Esophagus squamous epithelium (tissue), 5 donors: ENCODE results near the gene SHKBP1. TPM values are rescaled to one million over a fixed set of nuclear protein-coding genes. Genes with fewer than 3 reads are reported as not detected.

Experiments
- DNase-seq: peaks from one replicate; lab custom pipeline; 2025; lab: John Stamatoyannopoulos, UW
- H3K27ac ChIP-seq, 4 donors: fragments of 200-600 bp; sonication (generic); one replicate each; pipeline ENCODE4 v1.5.1; 2016 to 2019; ENCODE audit warnings: mild to moderate bottlenecking in 1 of 4
- H3K27me3 ChIP-seq, 4 donors: fragments of 200-600 bp; sonication (generic); 1 replicate in 3 of 4; 2 replicates in 1 of 4; pipeline versions ENCODE4 v1.5.1 to v1.6.0; 2017 to 2021; ENCODE audit warnings: antibody characterized with exemption in 1 of 4
- H3K36me3 ChIP-seq, 3 donors: fragments of 200-600 bp; sonication (generic); one replicate each; pipeline ENCODE4 v1.5.1; 2016 to 2019
- H3K4me1 ChIP-seq, 3 donors: fragments of 200-600 bp; sonication (generic); one replicate each; pipeline ENCODE4 v1.5.1; 2017 to 2019
- H3K4me3 ChIP-seq, 4 donors: fragments of 200-600 bp; sonication (generic); 1 replicate in 3 of 4; 2 replicates in 1 of 4; pipeline ENCODE4 v1.5.1; 2016 to 2019; ENCODE audit warnings: mild to moderate bottlenecking in 2 of 4, moderate library complexity in 1 of 4
- H3K9me3 ChIP-seq, 3 donors: fragments of 200-600 bp; sonication (generic); one replicate each; pipeline ENCODE4 v1.5.1; 2016 to 2019
- POLR2A ChIP-seq, 4 donors: fragments of 450-650 bp; IDR thresholded peaks; one replicate each; pipeline ENCODE4 v1.6.1; 2017; ENCODE audit warnings: antibody characterized with exemption in 4 of 4, mild to moderate bottlenecking in 4 of 4, moderate library complexity in 3 of 4
- WGBS, 2 donors: methylation state at CpG; one replicate each; pipeline ENCODE4 v1.1.5; 2018; 5-methylcytosine and 5-hydroxymethylcytosine counted together
- intact Hi-C: fragments of 100-400 bp; cut with DNase I; formaldehyde crosslinking; loops from one replicate; pipeline ENCODE4 v1.15.0; 2022
- total RNA-seq, 4 donors: library from RNA; depleted of rRNA; stranded (reverse); fragments of >200 nt; gene quantifications; one replicate each; pipeline ENCODE4 v1.1.0, GENCODE V29; 2016
- TF ChIP-seq, protein P1 (sequence below), 6 experiments: fragments of 450-650 bp in 4 of 6; fragments of 200-600 bp in 2 of 6; sonication (generic) in 2 of 6; IDR thresholded peaks; one replicate each; pipeline ENCODE4 v1.5.1; 2016 to 2019; ENCODE audit warnings: antibody characterized with exemption in 6 of 6, mild to moderate bottlenecking in 4 of 6, moderate library complexity in 4 of 6
- donor health status: DM: yes; HTN: yes; CAD: no.

SHKBP1 gene
- total RNA-seq, 4 donors from 2014 or later, result 42.3 to 77.9 (median 49.8) TPM

DNA sequence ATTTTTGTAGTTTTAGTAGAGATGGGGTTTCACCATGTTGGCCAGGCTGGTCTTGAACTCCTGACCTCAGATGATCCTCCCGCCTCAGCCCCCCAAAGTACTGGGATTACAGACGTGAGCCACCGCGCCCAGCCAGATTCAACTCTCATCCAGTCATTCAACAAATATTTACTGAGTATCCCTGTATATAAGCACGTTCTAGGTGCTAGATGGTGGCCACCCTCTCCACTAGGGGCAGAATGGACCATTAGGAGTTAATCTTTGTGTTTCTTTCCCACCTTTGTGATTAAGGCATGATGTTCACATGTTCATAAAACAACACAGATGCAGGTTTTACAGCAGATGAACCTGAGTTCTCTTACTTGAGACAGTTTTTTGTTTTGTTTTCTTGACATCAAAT, 7.3 kb downstream of the SHKBP1 start:
- Histone ChIP-seq H3K27me3 (no peaks in the 10 kb centered on the region), H3K4me3 (no peak overlapping the region), H3K4me1 (no peaks in the 10 kb centered on the region), H3K36me3 (peaks cover 6 to 98% (median 28%) of the 10 kb centered on the region in 3 donors), H3K9me3 (no peaks in the 10 kb centered on the region), H3K27ac (no peak overlapping the region)
- intact Hi-C loops, result no loop called here
- DNase-seq, result no peak
- no peak for TF ChIP-seq POLR2A (IDR thresholded peaks at IDR 0.05)
- TF ChIP-seq, protein P1, sequence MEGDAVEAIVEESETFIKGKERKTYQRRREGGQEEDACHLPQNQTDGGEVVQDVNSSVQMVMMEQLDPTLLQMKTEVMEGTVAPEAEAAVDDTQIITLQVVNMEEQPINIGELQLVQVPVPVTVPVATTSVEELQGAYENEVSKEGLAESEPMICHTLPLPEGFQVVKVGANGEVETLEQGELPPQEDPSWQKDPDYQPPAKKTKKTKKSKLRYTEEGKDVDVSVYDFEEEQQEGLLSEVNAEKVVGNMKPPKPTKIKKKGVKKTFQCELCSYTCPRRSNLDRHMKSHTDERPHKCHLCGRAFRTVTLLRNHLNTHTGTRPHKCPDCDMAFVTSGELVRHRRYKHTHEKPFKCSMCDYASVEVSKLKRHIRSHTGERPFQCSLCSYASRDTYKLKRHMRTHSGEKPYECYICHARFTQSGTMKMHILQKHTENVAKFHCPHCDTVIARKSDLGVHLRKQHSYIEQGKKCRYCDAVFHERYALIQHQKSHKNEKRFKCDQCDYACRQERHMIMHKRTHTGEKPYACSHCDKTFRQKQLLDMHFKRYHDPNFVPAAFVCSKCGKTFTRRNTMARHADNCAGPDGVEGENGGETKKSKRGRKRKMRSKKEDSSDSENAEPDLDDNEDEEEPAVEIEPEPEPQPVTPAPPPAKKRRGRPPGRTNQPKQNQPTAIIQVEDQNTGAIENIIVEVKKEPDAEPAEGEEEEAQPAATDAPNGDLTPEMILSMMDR (IDR thresholded peaks at IDR 0.05), result peak in 1 of 6 experiments; percentile 38
- 73 to 91% methylated on average over 5 of the region's 5 CpGs for WGBS, 2 donors

DNA sequence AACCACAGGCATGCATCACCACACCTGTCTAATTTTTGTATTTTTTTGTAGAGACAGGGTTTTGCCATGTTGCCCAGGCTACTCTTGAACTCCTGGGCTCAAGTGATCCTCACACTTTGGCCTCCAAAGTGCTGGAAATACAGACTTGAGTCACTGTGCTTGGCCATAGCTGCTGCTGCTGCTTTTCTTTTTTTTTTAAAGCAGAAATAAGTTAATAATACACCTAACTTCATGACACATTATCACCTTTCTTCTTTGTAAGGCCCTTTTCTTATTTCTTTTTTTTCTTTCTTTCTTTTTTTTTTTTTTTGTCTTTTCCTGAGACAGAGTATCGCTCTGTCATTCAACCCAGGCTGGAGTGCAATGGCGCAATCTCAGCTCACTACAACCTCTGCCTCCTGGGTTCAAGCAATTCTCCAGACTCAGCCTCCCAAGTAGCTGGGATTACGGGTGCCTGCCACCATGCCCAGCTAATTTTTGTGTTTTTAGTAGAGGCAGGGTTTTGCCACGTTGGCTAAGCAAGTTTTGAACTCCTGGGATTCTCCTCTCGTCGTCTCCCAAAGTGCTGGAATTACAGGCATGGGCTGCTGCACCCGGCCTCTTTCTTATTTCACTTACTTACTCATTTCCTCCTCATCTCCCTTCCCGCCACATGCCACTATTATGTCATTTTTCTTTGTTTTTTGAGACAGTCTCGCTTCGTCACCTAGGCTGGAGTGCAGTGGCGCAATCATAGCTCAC, 8.7 kb downstream of the SHKBP1 start:
- Histone ChIP-seq H3K4me3 (no peak overlapping the region), H3K9me3 (no peaks in the 10 kb centered on the region), H3K4me1 (no peaks in the 10 kb centered on the region), H3K36me3 (peaks cover 3 to 89% (median 24%) of the 10 kb centered on the region in 3 donors), H3K27me3 (no peaks in the 10 kb centered on the region), H3K27ac (no peak overlapping the region)
- intact Hi-C loops, result no loop called here
- TF ChIP-seq, protein P1 (IDR thresholded peaks at IDR 0.05), result no peak
- no peak for TF ChIP-seq POLR2A (IDR thresholded peaks at IDR 0.05)
- WGBS, 2 donors, result 71 to 72% methylated on average over 11 of the region's 11 CpGs
- no peak for DNase-seq

DNA sequence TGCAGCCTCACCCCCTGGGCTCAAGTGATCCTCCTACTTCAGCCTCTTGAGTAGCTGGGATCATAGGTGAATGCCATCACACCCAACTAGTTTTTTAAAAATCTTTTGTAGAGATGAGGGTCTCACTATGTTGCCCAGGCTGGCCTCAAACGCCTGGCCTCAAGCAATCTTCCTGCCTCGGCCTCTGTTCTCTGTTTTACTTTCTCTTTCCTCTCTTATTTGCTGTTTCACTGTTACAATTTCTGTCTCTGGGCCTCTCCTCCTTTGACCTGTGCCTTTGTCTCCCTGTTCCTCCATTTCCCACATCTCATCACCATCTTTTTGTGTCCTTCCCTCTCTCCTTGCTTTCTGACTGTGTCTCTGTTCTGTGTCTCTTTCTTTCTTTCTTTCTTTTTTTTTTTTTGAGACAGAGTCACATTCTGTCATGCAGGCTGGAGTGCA, 9.3 kb downstream of the SHKBP1 start:
- Histone ChIP-seq H3K4me3 (no peak overlapping the region), H3K27me3 (no peaks in the 10 kb centered on the region), H3K4me1 (no peaks in the 10 kb centered on the region), H3K27ac (no peak overlapping the region), H3K9me3 (no peaks in the 10 kb centered on the region), H3K36me3 (peaks cover 0 to 89% (median 19%) of the 10 kb centered on the region in 3 donors)
- WGBS, 2 donors, result 71 to 77% methylated on average over 2 of the region's 2 CpGs
- TF ChIP-seq, protein P1 (IDR thresholded peaks at IDR 0.05), result no peak
- no peak for TF ChIP-seq POLR2A (IDR thresholded peaks at IDR 0.05)
- intact Hi-C loops, result no loop called here
- DNase-seq, result no peak

DNA sequence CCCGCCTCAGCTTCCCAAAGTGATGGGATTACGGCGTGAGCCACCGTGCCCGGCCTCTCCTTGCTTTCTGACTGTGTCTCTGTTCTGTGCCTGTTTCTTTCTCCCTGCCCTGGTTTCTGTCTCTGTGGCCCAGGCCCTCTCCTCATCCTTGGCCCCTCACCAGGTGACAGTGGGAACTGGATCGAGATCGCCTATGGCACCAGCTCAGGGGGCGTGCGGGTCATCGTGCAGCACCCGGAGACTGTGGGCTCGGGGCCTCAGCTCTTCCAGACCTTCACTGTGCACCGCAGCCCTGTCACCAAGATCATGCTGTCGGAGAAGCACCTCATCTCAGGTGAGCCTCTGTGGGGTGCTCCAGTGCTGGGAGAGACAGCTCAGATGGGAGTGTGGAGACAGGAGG, 9.9 kb downstream of the SHKBP1 start:
- 98 to 100% methylated on average over 5 to 6 of the region's 14 CpGs for WGBS, 2 donors
- H3K36me3 ChIP-seq, result peaks cover 0 to 86% (median 17%) of the 10 kb centered on the region in 3 donors

More for the DNA sequence above, 9.9 kb downstream of the SHKBP1 start:
- intact Hi-C loops, result no loop called here
- H3K4me1 ChIP-seq, result no peaks in the 10 kb centered on the region
- H3K27me3 ChIP-seq, result no peaks in the 10 kb centered on the region
- TF ChIP-seq, protein P1 (IDR thresholded peaks at IDR 0.05), result no peak
- TF ChIP-seq POLR2A (IDR thresholded peaks at IDR 0.05), result no peak
- no peak overlapping the region for H3K27ac ChIP-seq
- H3K9me3 ChIP-seq, result no peaks in the 10 kb centered on the region
- no peak overlapping the region for H3K4me3 ChIP-seq
- no peak for DNase-seq
